Measurements from ENCODE around the gene COL5A1.

The COL5A1 gene

GRCh38 chr9:134658378-134658955 is 16.9 kb downstream of the COL5A1 start:
- 62% methylated on average over 18 of the region's 19 CpGs for WGBS
- Histone ChIP-seq H3K4me1 (ENCODE audit: control insufficient read depth, insufficient read depth, low read depth, low read length) (peaks cover 50% of the 10 kb centered on the region), H4K91ac (ENCODE audit: low read length) (no peak overlapping the region), H2BK12ac (ENCODE audit: low read length in 2 of 2) (no peak overlapping the region), H3K9ac (ENCODE audit: low read length) (no peak overlapping the region), H3K4me3 (ENCODE audit: insufficient read depth in 1 of 2, low read depth in 1 of 2, low read length in 2 of 2) (no peak overlapping the region), H3K18ac (ENCODE audit: low read depth in 1 of 2, low read length in 2 of 2) (peak overlapping the region; percentile 9 to 84), H3K79me1 (replicated peaks; ENCODE audit: low read length, poor library complexity, severe bottlenecking) (peaks cover 31% of the 10 kb centered on the region), H3K23ac (ENCODE audit: low read length in 2 of 2) (no peak overlapping the region), H3K14ac (ENCODE audit: low read length in 2 of 2) (no peak overlapping the region), H2BK15ac (ENCODE audit: low read depth, poor library complexity, severe bottlenecking) (peak overlapping the region; percentile 26), H3K27ac (ENCODE audit: low read length, poor library complexity, severe bottlenecking) (no peak overlapping the region), H3K4me2 (ENCODE audit: low read length, poor library complexity, severe bottlenecking) (no peak overlapping the region), H4K8ac (ENCODE audit: low read length) (peak overlapping the region; percentile 56), H2AFZ (ENCODE audit: low read depth, low read length) (no peak overlapping the region), H2AK5ac (ENCODE audit: low read length, severe bottlenecking) (no peak overlapping the region), H3K36me3 (ENCODE audit: control insufficient read depth in 1 of 2, insufficient read depth in 2 of 2, low read depth in 1 of 2, low read length in 2 of 2) (peaks cover 0 to 42% of the 10 kb centered on the region in 2 experiments), H3K4ac (ENCODE audit: low read depth in 1 of 2, low read length in 2 of 2) (no peak overlapping the region), H3K27me3 (ENCODE audit: control insufficient read depth in 1 of 2, insufficient read depth in 1 of 2, low read length in 2 of 2) (no peaks in the 10 kb centered on the region), H2BK5ac (ENCODE audit: low read depth, low read length, poor library complexity, severe bottlenecking) (no peak overlapping the region), H2BK120ac (ENCODE audit: low read depth, low read length) (no peak overlapping the region), H3K9me3 (ENCODE audit: control insufficient read depth, low read length) (no peaks in the 10 kb centered on the region)
- DNase-seq: no peak

GRCh38 chr9:134659688-134660131 is 18.1 kb downstream of the COL5A1 start:
- no peak overlapping the region for H3K4me3 ChIP-seq (ENCODE audit: insufficient read depth in 1 of 2, low read depth in 1 of 2, low read length in 2 of 2)

GRCh38 chr9:134660407-134660806 is 18.8 kb downstream of the COL5A1 start:
- Histone ChIP-seq H3K4me2 (ENCODE audit: low read length, poor library complexity, severe bottlenecking) (no peak overlapping the region), H3K23ac (ENCODE audit: low read length in 2 of 2) (no peak overlapping the region), H3K27me3 (ENCODE audit: control insufficient read depth in 1 of 2, insufficient read depth in 1 of 2, low read length in 2 of 2) (no peaks in the 10 kb centered on the region), H3K9me3 (ENCODE audit: control insufficient read depth, low read length) (no peaks in the 10 kb centered on the region), H3K36me3 (ENCODE audit: control insufficient read depth in 1 of 2, insufficient read depth in 2 of 2, low read depth in 1 of 2, low read length in 2 of 2) (peaks cover 9 to 38% of the 10 kb centered on the region in 2 experiments), H3K27ac (ENCODE audit: low read length, poor library complexity, severe bottlenecking) (no peak overlapping the region), H3K4me1 (ENCODE audit: control insufficient read depth, insufficient read depth, low read depth, low read length) (peaks cover 42% of the 10 kb centered on the region), H2BK15ac (ENCODE audit: low read depth, poor library complexity, severe bottlenecking) (no peak overlapping the region), H3K4ac (ENCODE audit: low read depth in 1 of 2, low read length in 2 of 2) (no peak overlapping the region), H2AFZ (ENCODE audit: low read depth, low read length) (no peak overlapping the region), H2BK120ac (ENCODE audit: low read depth, low read length) (no peak overlapping the region), H4K91ac (ENCODE audit: low read length) (no peak overlapping the region), H3K18ac (ENCODE audit: low read depth in 1 of 2, low read length in 2 of 2) (peak overlapping the region in 1 of 2 experiments; percentile 13), H2BK5ac (ENCODE audit: low read depth, low read length, poor library complexity, severe bottlenecking) (no peak overlapping the region), H2AK5ac (ENCODE audit: low read length, severe bottlenecking) (no peak overlapping the region), H3K79me1 (replicated peaks; ENCODE audit: low read length, poor library complexity, severe bottlenecking) (peaks cover 33% of the 10 kb centered on the region), H4K8ac (ENCODE audit: low read length) (no peak overlapping the region), H3K9ac (ENCODE audit: low read length) (no peak overlapping the region), H3K4me3 (ENCODE audit: insufficient read depth in 1 of 2, low read depth in 1 of 2, low read length in 2 of 2) (no peak overlapping the region), H3K14ac (ENCODE audit: low read length in 2 of 2) (no peak overlapping the region), H2BK12ac (ENCODE audit: low read length in 2 of 2) (no peak overlapping the region)
- 100% methylated on average over 1 of the region's 1 CpG for WGBS
- no peak for DNase-seq

More at GRCh38 chr9:134659688-134660131, 18.1 kb downstream of the COL5A1 start:
- no peak overlapping the region for H2AFZ ChIP-seq (ENCODE audit: low read depth, low read length)
- peak overlapping the region; percentile 31 for H2AK5ac ChIP-seq (ENCODE audit: low read length, severe bottlenecking)
- H2BK12ac ChIP-seq (ENCODE audit: low read length in 2 of 2): peak overlapping the region in 1 of 2 experiments; percentile 29
- H3K9me3 ChIP-seq (ENCODE audit: control insufficient read depth, low read length): no peaks in the 10 kb centered on the region
- no peak for DNase-seq
- H3K9ac ChIP-seq (ENCODE audit: low read length): no peak overlapping the region
- H3K14ac ChIP-seq (ENCODE audit: low read length in 2 of 2): no peak overlapping the region
- H3K27me3 ChIP-seq (ENCODE audit: control insufficient read depth in 1 of 2, insufficient read depth in 1 of 2, low read length in 2 of 2): no peaks in the 10 kb centered on the region
- WGBS: 94% methylated on average over 14 of the region's 14 CpGs
- no peak overlapping the region for H3K4ac ChIP-seq (ENCODE audit: low read depth in 1 of 2, low read length in 2 of 2)
- no peak overlapping the region for H4K91ac ChIP-seq (ENCODE audit: low read length)
- H3K4me2 ChIP-seq (ENCODE audit: low read length, poor library complexity, severe bottlenecking): no peak overlapping the region
- peaks cover 47% of the 10 kb centered on the region for H3K4me1 ChIP-seq (ENCODE audit: control insufficient read depth, insufficient read depth, low read depth, low read length)
- H2BK15ac ChIP-seq (ENCODE audit: low read depth, poor library complexity, severe bottlenecking): no peak overlapping the region
- peak overlapping the region in 1 of 2 experiments; percentile 28 for H3K18ac ChIP-seq (ENCODE audit: low read depth in 1 of 2, low read length in 2 of 2)
- no peak overlapping the region for H4K8ac ChIP-seq (ENCODE audit: low read length)
- peaks cover 4 to 32% of the 10 kb centered on the region in 2 experiments for H3K36me3 ChIP-seq (ENCODE audit: control insufficient read depth in 1 of 2, insufficient read depth in 2 of 2, low read depth in 1 of 2, low read length in 2 of 2)
- H2BK5ac ChIP-seq (ENCODE audit: low read depth, low read length, poor library complexity, severe bottlenecking): no peak overlapping the region
- no peak overlapping the region for H3K23ac ChIP-seq (ENCODE audit: low read length in 2 of 2)
- H3K27ac ChIP-seq (ENCODE audit: low read length, poor library complexity, severe bottlenecking): no peak overlapping the region
- no peak overlapping the region for H2BK120ac ChIP-seq (ENCODE audit: low read depth, low read length)
- H3K79me1 ChIP-seq (replicated peaks; ENCODE audit: low read length, poor library complexity, severe bottlenecking): peaks cover 32% of the 10 kb centered on the region

- Histone ChIP-seq H2BK5ac (ENCODE audit: low read depth, low read length, poor library complexity, severe bottlenecking) (no peak overlapping the region), H2AFZ (ENCODE audit: low read depth, low read length) (no peak overlapping the region), H3K27ac (ENCODE audit: low read length, poor library complexity, severe bottlenecking) (peak overlapping the region; percentile 86), H3K23ac (ENCODE audit: low read length in 2 of 2) (peak overlapping the region in 1 of 2 experiments; percentile 60), H2BK120ac (ENCODE audit: low read depth, low read length) (no peak overlapping the region), H4K8ac (ENCODE audit: low read length) (peak overlapping the region; percentile 66), H3K14ac (ENCODE audit: low read length in 2 of 2) (peak overlapping the region in 1 of 2 experiments; percentile 80), H3K27me3 (ENCODE audit: control insufficient read depth in 1 of 2, insufficient read depth in 1 of 2, low read length in 2 of 2) (no peaks in the 10 kb centered on the region), H3K79me1 (replicated peaks; ENCODE audit: low read length, poor library complexity, severe bottlenecking) (peaks cover 37% of the 10 kb centered on the region), H3K9me3 (ENCODE audit: control insufficient read depth, low read length) (no peaks in the 10 kb centered on the region), H4K91ac (ENCODE audit: low read length) (peak overlapping the region; percentile 52), H3K9ac (ENCODE audit: low read length) (peak overlapping the region; percentile 82), H3K4ac (ENCODE audit: low read depth in 1 of 2, low read length in 2 of 2) (peak overlapping the region in 1 of 2 experiments; percentile 63), H2BK12ac (ENCODE audit: low read length in 2 of 2) (peak overlapping the region; percentile 0 to 64), H3K4me1 (ENCODE audit: control insufficient read depth, insufficient read depth, low read depth, low read length) (peaks cover 36% of the 10 kb centered on the region), H2BK15ac (ENCODE audit: low read depth, poor library complexity, severe bottlenecking) (no peak overlapping the region), H3K36me3 (ENCODE audit: control insufficient read depth in 1 of 2, insufficient read depth in 2 of 2, low read depth in 1 of 2, low read length in 2 of 2) (peaks cover 9 to 33% of the 10 kb centered on the region in 2 experiments), H3K18ac (ENCODE audit: low read depth in 1 of 2, low read length in 2 of 2) (peak overlapping the region; percentile 13 to 63), H3K4me3 (ENCODE audit: insufficient read depth in 1 of 2, low read depth in 1 of 2, low read length in 2 of 2) (peak overlapping the region in 1 of 2 experiments; percentile 57), H3K4me2 (ENCODE audit: low read length, poor library complexity, severe bottlenecking) (no peak overlapping the region), H2AK5ac (ENCODE audit: low read length, severe bottlenecking) (peak overlapping the region; percentile 30)
- 59% methylated on average over 6 of the region's 6 CpGs for WGBS
- DNase-seq: peak; percentile 58
Measured at GRCh38 chr9:134661299-134661698, 19.7 kb downstream of the COL5A1 start.

All from mesenchymal stem cell (in vitro differentiated cells and primary cell).